Right lobe of liver (tissue), 6 donors: Measurements from ENCODE around the gene MED10. TPM values are rescaled to one million over a fixed set of nuclear protein-coding genes. Genes with fewer than 3 reads are reported as not detected.
A peak's percentile ranks its signal among the peaks of the same experiment; 100 is the strongest.
"Not testable (repeated sequence)": the region's sequence is repeated elsewhere in the genome, so short reads cannot be mapped to it uniquely, and the experiment has no call there.

Experiments
- ATAC-seq, 4 donors: fragments of 200-7000 bp; cut with Tn5 transposase; one replicate each; pipeline ENCODE4 v1.9.1; 2020; ENCODE audit warnings: mild to moderate bottlenecking in 4 of 4, moderate library complexity in 4 of 4
- DNase-seq, 3 donors: peaks; one replicate each; pipeline ENCODE4 v3.0.0-alpha.2; 2020
- H3K27ac ChIP-seq, 3 donors: fragments of 200-600 bp; one replicate each; pipeline ENCODE4 v1.8.0; 2022
- H3K27me3 ChIP-seq, 2 donors: fragments of 200-600 bp; one replicate each; pipeline ENCODE4 v1.8.0; 2022
- H3K36me3 ChIP-seq, 4 donors: fragments of 200-600 bp; sonication (generic) in 1 of 4; one replicate each; pipeline versions ENCODE4 v1.5.1 to v1.8.0; 2017 to 2022; ENCODE audit warnings: control low read depth in 1 of 4
- H3K4me1 ChIP-seq, 4 donors: fragments of 200-600 bp; sonication (generic) in 1 of 4; one replicate each; pipeline versions ENCODE4 v1.5.1 to v1.8.0; 2017 to 2022; ENCODE audit warnings: control low read depth in 1 of 4
- H3K4me3 ChIP-seq, 3 donors: fragments of 200-600 bp; one replicate each; pipeline ENCODE4 v1.8.0; 2022
- H3K9me3 ChIP-seq, 4 donors: fragments of 200-600 bp; sonication (generic) in 1 of 4; one replicate each; pipeline versions ENCODE4 v1.5.1 to v1.8.0; 2017 to 2022; ENCODE audit warnings: control low read depth in 1 of 4
- CTCF ChIP-seq, 4 donors: fragments of 200-600 bp in 3 of 4; fragments of 450-650 bp in 1 of 4; IDR thresholded peaks; one replicate each; pipeline versions ENCODE4 v1.5.1 to v1.8.0; 2016 to 2022; ENCODE audit warnings: antibody characterized with exemption in 4 of 4, mild to moderate bottlenecking in 2 of 4
- POLR2A ChIP-seq: fragments of 450-650 bp; IDR thresholded peaks from one replicate; pipeline ENCODE4 v1.6.1; 2017; ENCODE audit warnings: antibody characterized with exemption, mild to moderate bottlenecking
- WGBS: methylation state at CpG from one replicate; pipeline ENCODE4 v1.1.6; 2018; ENCODE audit warnings: low coverage, low lambda C conversion rate; ENCODE audit not compliant: insufficient coverage; ENCODE audit errors: missing lambda C conversion rate; 5-methylcytosine and 5-hydroxymethylcytosine counted together
- intact Hi-C, 2 donors: fragments of 100-400 bp; cut with DNase I; formaldehyde crosslinking; loops; one replicate each; pipeline versions ENCODE4 v1.11.2 to v1.14.1; 2022
- total RNA-seq, 6 experiments: library from RNA; depleted of rRNA in 2 of 6; stranded (reverse); fragments of >200 nt in 2 of 6; fragmentation: NEBNext Ultra II Directional in 3 of 6; extraction: Animal tissue kit (Norgen Biotek cat#: 25700) in 3 of 6; gene quantifications; one replicate each; pipeline versions ENCODE4 v1.1.0 to v1.2.4, GENCODE V29; 2016 to 2023
- donor health status: DM: no; HTN: yes; CAD: no.
- donor health status: DM: no; HTN: no; CAD: no.
- donor health status: DM: no; HTN: no; CAD: no.
- donor health status: DM: no; HTN: yes; CAD: no.
- donor health status: DM: no; HTN: yes; CAD: no.

Gene MED10
- total RNA-seq, 6 experiments from 2014 or later = 9.3 to 15.4 (median 12.7) TPM

- H3K27me3 ChIP-seq = no peaks in the 10 kb centered on the region
- intact Hi-C loops = no loop called here
- H3K4me3 ChIP-seq = no peak overlapping the region
- H3K9me3 ChIP-seq = no peaks in the 10 kb centered on the region
- ATAC-seq (no peak), DNase-seq (no peak)
- H3K4me1 ChIP-seq = no peaks in the 10 kb centered on the region
- TF ChIP-seq CTCF (IDR thresholded peaks at IDR 0.05) (no peak), POLR2A (no peak)
- H3K36me3 ChIP-seq = peaks cover 2 to 69% (median 17%) of the 10 kb centered on the region in 4 donors
- no peak overlapping the region for H3K27ac ChIP-seq
- 79% methylated on average over 5 of the region's 13 CpGs for WGBS
Observed at GRCh38 chr5:6370580-6370979, 7.8 kb downstream of the MED10 start.

GRCh38 chr5:6365977-6366590, 12.3 kb downstream of the MED10 start:
- Histone ChIP-seq H3K27ac (no peak overlapping the region), H3K9me3 (no peaks in the 10 kb centered on the region), H3K36me3 (peaks cover 0 to 24% (median 7%) of the 10 kb centered on the region in 4 donors), H3K4me1 (no peaks in the 10 kb centered on the region), H3K27me3 (no peaks in the 10 kb centered on the region), H3K4me3 (no peak overlapping the region)
- intact Hi-C loops = no loop called here
- ATAC-seq (peak in 1 of 4 donors; percentile 20), DNase-seq (no peak)
- no peak for TF ChIP-seq CTCF (IDR thresholded peaks at IDR 0.05)
- TF ChIP-seq POLR2A = no peak
- WGBS = 68% methylated on average over 7 of the region's 16 CpGs

- Histone ChIP-seq H3K27ac (no peak overlapping the region), H3K36me3 (peaks cover 0 to 16% (median 3%) of the 10 kb centered on the region in 4 donors), H3K27me3 (no peaks in the 10 kb centered on the region), H3K9me3 (no peaks in the 10 kb centered on the region), H3K4me1 (no peaks in the 10 kb centered on the region), H3K4me3 (no peak overlapping the region)
- TF ChIP-seq CTCF (IDR thresholded peaks at IDR 0.05) (no peak), POLR2A (no peak)
- no CpG with 5 or more reads among the region's 15 CpGs for WGBS
- ATAC-seq (peak in 2 of 4 donors; percentile 16), DNase-seq (no peak)
- intact Hi-C loops = no loop called here
Observed at GRCh38 chr5:6365142-6365976, 13.0 kb downstream of the MED10 start.

- H3K4me3 ChIP-seq, H3K36me3 ChIP-seq, DNase-seq, intact Hi-C loops, H3K4me1 ChIP-seq, H3K9me3 ChIP-seq, H3K27me3 ChIP-seq, H3K27ac ChIP-seq, ATAC-seq: not testable (repeated sequence)
- 88% methylated on average over 3 of the region's 5 CpGs for WGBS
Observed at GRCh38 chr5:6363454-6364011, 14.8 kb downstream of the MED10 start.

GRCh38 chr5:6362846-6363245, 15.5 kb downstream of the MED10 start:
- no peak overlapping the region for H3K27ac ChIP-seq
- H3K4me3 ChIP-seq = no peak overlapping the region
- TF ChIP-seq POLR2A = no peak
- TF ChIP-seq CTCF (IDR thresholded peaks at IDR 0.05) = no peak
- H3K4me1 ChIP-seq = no peaks in the 10 kb centered on the region
- intact Hi-C loops = no loop called here
- H3K36me3 ChIP-seq = no peaks in the 10 kb centered on the region
- no peaks in the 10 kb centered on the region for H3K9me3 ChIP-seq
- no peaks in the 10 kb centered on the region for H3K27me3 ChIP-seq
- DNase-seq = no peak
- WGBS = 100% methylated on average over 4 of the region's 7 CpGs
- ATAC-seq = no peak
